ENCODE results near the gene RPL32. TPM values are rescaled to one million over a fixed set of nuclear protein-coding genes. Genes with fewer than 3 reads are reported as not detected.

The RPL32 gene
- total RNA-seq, 4 donors from 2014 or later: 784 to 1,554 (median 1,100) TPM

- no peak overlapping the region for H3K4me3 ChIP-seq
- no peak overlapping the region for H3K27ac ChIP-seq (replicated peaks in 1 of 4)
- DNase-seq (ENCODE audit: extremely low spot score): no peak
- peaks cover 0 to 5% (median 0%) of the 10 kb centered on the region in 4 donors for H3K27me3 ChIP-seq
- peaks cover 32 to 50% (median 43%) of the 10 kb centered on the region in 4 donors for H3K4me1 ChIP-seq
- H3K9me3 ChIP-seq: no peaks in the 10 kb centered on the region
- WGBS: 80% methylated on average over 13 of the region's 13 CpGs
- intact Hi-C loops (cut with DNase I): loop anchor here (5.0 kb wide), 1 partner anchor 41 kb away; the partner anchor contains the start of gene CAND2
- H3K36me3 ChIP-seq: peaks cover 59 to 68% (median 65%) of the 10 kb centered on the region in 4 donors
- TF ChIP-seq EP300 (IDR thresholded peaks at IDR 0.05): no peak
- TF ChIP-seq, protein P1, sequence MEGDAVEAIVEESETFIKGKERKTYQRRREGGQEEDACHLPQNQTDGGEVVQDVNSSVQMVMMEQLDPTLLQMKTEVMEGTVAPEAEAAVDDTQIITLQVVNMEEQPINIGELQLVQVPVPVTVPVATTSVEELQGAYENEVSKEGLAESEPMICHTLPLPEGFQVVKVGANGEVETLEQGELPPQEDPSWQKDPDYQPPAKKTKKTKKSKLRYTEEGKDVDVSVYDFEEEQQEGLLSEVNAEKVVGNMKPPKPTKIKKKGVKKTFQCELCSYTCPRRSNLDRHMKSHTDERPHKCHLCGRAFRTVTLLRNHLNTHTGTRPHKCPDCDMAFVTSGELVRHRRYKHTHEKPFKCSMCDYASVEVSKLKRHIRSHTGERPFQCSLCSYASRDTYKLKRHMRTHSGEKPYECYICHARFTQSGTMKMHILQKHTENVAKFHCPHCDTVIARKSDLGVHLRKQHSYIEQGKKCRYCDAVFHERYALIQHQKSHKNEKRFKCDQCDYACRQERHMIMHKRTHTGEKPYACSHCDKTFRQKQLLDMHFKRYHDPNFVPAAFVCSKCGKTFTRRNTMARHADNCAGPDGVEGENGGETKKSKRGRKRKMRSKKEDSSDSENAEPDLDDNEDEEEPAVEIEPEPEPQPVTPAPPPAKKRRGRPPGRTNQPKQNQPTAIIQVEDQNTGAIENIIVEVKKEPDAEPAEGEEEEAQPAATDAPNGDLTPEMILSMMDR (IDR thresholded peaks at IDR 0.05): no peak
- TF ChIP-seq POLR2AphosphoS5 (IDR thresholded peaks at IDR 0.05): no peak
- TF ChIP-seq POLR2A (IDR thresholded peaks at IDR 0.05; ENCODE audit: low read depth): no peak
Observed at GRCh38 chr3:12838179-12838965, 3.0 kb downstream of the RPL32 start.

- intact Hi-C loops (cut with DNase I): loop anchor here (5.0 kb wide), 1 partner anchor 40 kb away; the partner anchor contains the start of gene CAND2
- Histone ChIP-seq H3K27ac (replicated peaks in 1 of 4) (no peak overlapping the region), H3K36me3 (peaks cover 64 to 77% (median 74%) of the 10 kb centered on the region in 4 donors), H3K4me3 (no peak overlapping the region), H3K4me1 (peaks cover 32 to 50% (median 43%) of the 10 kb centered on the region in 4 donors), H3K9me3 (no peaks in the 10 kb centered on the region), H3K27me3 (peaks cover 0 to 5% (median 0%) of the 10 kb centered on the region in 4 donors)
- DNase-seq (ENCODE audit: extremely low spot score): no peak
- WGBS: 72% methylated on average over 6 of the region's 6 CpGs
- no peak for TF ChIP-seq POLR2A (IDR thresholded peaks at IDR 0.05; ENCODE audit: low read depth)
- TF ChIP-seq, protein P1 (IDR thresholded peaks at IDR 0.05): no peak
- no peak for TF ChIP-seq EP300 (IDR thresholded peaks at IDR 0.05)
- no peak for TF ChIP-seq POLR2AphosphoS5 (IDR thresholded peaks at IDR 0.05)
Observed at GRCh38 chr3:12837295-12837986, 3.9 kb downstream of the RPL32 start.

DNA sequence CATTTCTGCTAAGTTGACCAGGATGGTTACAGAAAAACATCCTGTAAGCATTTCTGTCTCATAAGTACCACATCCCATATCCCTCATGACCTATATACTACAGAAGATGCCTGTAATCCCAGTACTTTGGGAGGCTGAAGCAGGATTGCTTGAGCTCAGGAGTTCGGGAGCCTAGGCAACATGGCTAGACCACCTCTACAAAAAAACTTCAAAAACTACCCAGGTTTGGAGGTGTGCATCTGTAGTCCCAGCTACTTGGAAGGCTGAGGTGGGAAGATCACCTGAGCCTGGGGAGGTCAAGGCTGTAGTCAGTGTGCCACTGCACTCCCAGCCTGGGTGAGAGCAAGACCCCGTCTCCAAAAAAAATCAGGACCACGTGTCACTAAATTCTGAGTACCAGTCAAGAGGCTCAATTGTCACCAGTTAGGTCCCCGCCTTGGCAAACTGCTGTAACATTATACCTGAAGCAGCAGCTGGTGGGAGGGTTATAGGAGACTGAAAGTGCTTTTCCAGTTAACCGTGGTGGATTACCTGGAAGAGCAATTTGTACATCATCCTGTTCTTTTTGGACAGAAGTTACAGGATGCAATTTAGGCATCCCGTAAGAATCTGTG is 6.2 kb downstream of the RPL32 start:
- H3K27me3 ChIP-seq: no peaks in the 10 kb centered on the region
- H3K27ac ChIP-seq (replicated peaks in 1 of 4): no peak overlapping the region
- peaks cover 75 to 100% (median 96%) of the 10 kb centered on the region in 4 donors for H3K36me3 ChIP-seq
- no peak for DNase-seq (ENCODE audit: extremely low spot score)
- H3K9me3 ChIP-seq: no peaks in the 10 kb centered on the region
- peaks cover 25 to 37% (median 33%) of the 10 kb centered on the region in 4 donors for H3K4me1 ChIP-seq
- no peak for TF ChIP-seq POLR2AphosphoS5 (IDR thresholded peaks at IDR 0.05)
- TF ChIP-seq, protein P1 (IDR thresholded peaks at IDR 0.05): no peak
- TF ChIP-seq EP300 (IDR thresholded peaks at IDR 0.05): no peak
- no peak for TF ChIP-seq POLR2A (IDR thresholded peaks at IDR 0.05; ENCODE audit: low read depth)
- 89% methylated on average over 6 of the region's 6 CpGs for WGBS
- no peak overlapping the region for H3K4me3 ChIP-seq
- intact Hi-C loops (cut with DNase I): loop anchor here (5.0 kb wide), 1 partner anchor 38 kb away; the partner anchor contains the start of gene CAND2

DNA sequence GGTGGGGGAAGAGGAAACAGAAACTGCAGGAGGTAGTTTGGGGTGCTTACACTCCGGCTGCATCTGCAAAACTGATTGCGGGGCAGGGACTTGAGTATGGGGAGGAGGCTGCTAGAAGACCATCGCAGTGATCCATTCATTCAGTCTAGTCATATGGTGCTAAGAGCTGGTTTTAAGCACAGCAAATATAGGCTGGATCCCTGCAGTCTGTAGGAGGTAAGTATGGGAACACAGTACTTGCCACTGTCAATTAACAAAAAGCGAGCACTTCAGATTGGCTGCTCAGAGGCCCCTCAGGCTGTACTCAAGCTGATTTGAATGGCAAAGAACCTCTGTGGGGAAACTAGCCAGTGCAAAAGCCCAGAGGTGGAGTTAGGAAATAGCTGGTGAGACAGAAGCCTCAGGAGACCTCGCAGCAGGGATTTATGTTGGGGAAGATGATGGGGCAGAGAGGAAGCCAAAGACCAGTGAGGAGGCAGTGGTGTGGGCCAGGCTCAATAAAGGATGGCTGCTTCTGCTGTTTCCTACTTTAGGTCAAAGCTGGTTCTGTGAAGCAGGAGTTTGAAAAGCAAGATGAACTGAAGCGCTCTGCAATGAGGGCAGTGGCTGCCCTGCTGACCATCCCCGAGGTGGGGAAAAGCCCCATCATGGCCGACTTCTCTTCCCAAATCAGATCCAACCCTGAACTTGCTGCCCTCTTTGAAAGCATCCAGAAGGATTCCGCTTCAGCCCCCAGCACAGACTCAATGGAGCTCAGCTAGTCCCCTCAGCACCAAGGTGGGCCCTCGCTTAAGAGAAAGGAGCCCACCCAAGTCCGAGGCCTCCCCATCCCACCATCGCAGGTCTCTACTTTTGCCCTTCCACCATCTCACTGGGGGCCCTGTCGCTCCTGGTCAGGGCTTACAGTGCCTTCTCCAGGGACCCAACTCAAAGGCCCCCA is 7.9 kb downstream of the RPL32 start:
- intact Hi-C loops (cut with DNase I): no loop called here

More for the DNA sequence above, 7.9 kb downstream of the RPL32 start:
- H3K27me3 ChIP-seq: no peaks in the 10 kb centered on the region
- no peak overlapping the region for H3K27ac ChIP-seq (replicated peaks in 1 of 4)
- no peak for TF ChIP-seq EP300 (IDR thresholded peaks at IDR 0.05)
- TF ChIP-seq POLR2AphosphoS5 (IDR thresholded peaks at IDR 0.05): no peak
- TF ChIP-seq, protein P1 (IDR thresholded peaks at IDR 0.05): no peak
- TF ChIP-seq POLR2A (IDR thresholded peaks at IDR 0.05; ENCODE audit: low read depth): no peak
- no peaks in the 10 kb centered on the region for H3K9me3 ChIP-seq
- H3K4me1 ChIP-seq: peaks cover 9 to 21% (median 17%) of the 10 kb centered on the region in 4 donors
- no peak overlapping the region for H3K4me3 ChIP-seq
- WGBS: 76% methylated on average over 13 of the region's 13 CpGs
- H3K36me3 ChIP-seq: peaks cover 70 to 100% (median 97%) of the 10 kb centered on the region in 4 donors
- DNase-seq (ENCODE audit: extremely low spot score): no peak

All from esophagus muscularis mucosa (tissue), 4 donors.